CD14-positive monocyte (primary cell): ENCODE results near the gene VAT1. TPM values are rescaled to one million over a fixed set of nuclear protein-coding genes. Genes with fewer than 3 reads are reported as not detected.

Source experiments
- DNase-seq, 3 donors: peaks; one replicate each; pipeline ENCODE4 v3.0.0-alpha.2; 2011 to 2022
- H2AFZ ChIP-seq: 2 replicates; pipeline ENCODE4 v1.6.0; 2012; ENCODE audit warnings: mild to moderate bottlenecking, low read depth, low read length, inconsistent platforms; ENCODE audit not compliant: insufficient read depth, poor library complexity, severe bottlenecking
- H3K27ac ChIP-seq, 2 donors: 1 replicate in 1 of 2; 2 replicates in 1 of 2; pipeline ENCODE4 v1.5.1; 2012 to 2013; ENCODE audit warnings: low read length in 2 of 2, control low read depth in 1 of 2, inconsistent platforms in 1 of 2, low read depth in 1 of 2, mild to moderate bottlenecking in 1 of 2
- H3K27me3 ChIP-seq, 2 donors: one replicate each; pipeline versions ENCODE4 v1.6.0 to v1.6.1; 2011 to 2013; ENCODE audit warnings: low read length in 2 of 2; ENCODE audit not compliant: control insufficient read depth in 2 of 2, insufficient read depth in 2 of 2
- H3K36me3 ChIP-seq, 2 donors: replicated peaks in 1 of 2; 1 replicate in 1 of 2; 2 replicates in 1 of 2; pipeline versions ENCODE4 v1.5.1 to v1.6.1; 2012 to 2013; ENCODE audit warnings: low read length in 2 of 2, control low read depth in 1 of 2, inconsistent platforms in 1 of 2, mild to moderate bottlenecking in 1 of 2; ENCODE audit not compliant: insufficient read depth in 2 of 2, control insufficient read depth in 1 of 2
- H3K4me1 ChIP-seq, 2 donors: 1 replicate in 1 of 2; 2 replicates in 1 of 2; pipeline versions ENCODE4 v1.5.1 to v1.6.1; 2012 to 2013; ENCODE audit warnings: low read length in 2 of 2, control low read depth in 1 of 2, inconsistent platforms in 1 of 2, mild to moderate bottlenecking in 1 of 2, moderate library complexity in 1 of 2; ENCODE audit not compliant: insufficient read depth in 2 of 2, control insufficient read depth in 1 of 2
- H3K4me2 ChIP-seq: replicated peaks from 2 replicates; pipeline ENCODE3; 2012; ENCODE audit warnings: low read length, moderate library complexity, mild to moderate bottlenecking; ENCODE audit not compliant: poor library complexity, severe bottlenecking; ENCODE audit errors: extremely low read depth
- H3K4me3 ChIP-seq, 3 experiments: fragments of 200-600 bp in 1 of 3; sonication (generic) in 1 of 3; replicated peaks in 1 of 3; 1 replicate in 2 of 3; 2 replicates in 1 of 3; pipeline ENCODE4 v1.5.1; 2011 to 2013; ENCODE audit warnings: low read length in 3 of 3, mild to moderate bottlenecking in 3 of 3, control low read depth in 2 of 3, low read depth in 2 of 3, inconsistent platforms in 1 of 3, moderate library complexity in 1 of 3
- H3K79me2 ChIP-seq: 2 replicates; pipeline ENCODE4 v1.6.0; 2012; ENCODE audit warnings: mild to moderate bottlenecking, control low read depth, inconsistent platforms, low read length, moderate library complexity; ENCODE audit not compliant: insufficient read depth
- H3K9ac ChIP-seq: 2 replicates; pipeline ENCODE4 v1.6.0; 2017; ENCODE audit warnings: low read length, mild to moderate bottlenecking; ENCODE audit not compliant: insufficient read depth, poor library complexity, severe bottlenecking
- H3K9me3 ChIP-seq, 2 donors: replicated peaks in 1 of 2; 1 replicate in 1 of 2; 2 replicates in 1 of 2; pipeline versions ENCODE4 v1.5.1 to v1.6.1; 2012 to 2013; ENCODE audit warnings: low read length in 2 of 2, control low read depth in 1 of 2; ENCODE audit not compliant: control insufficient read depth in 1 of 2, insufficient read depth in 1 of 2
- H4K20me1 ChIP-seq: 2 replicates; pipeline ENCODE4 v1.6.0; 2012; ENCODE audit warnings: mild to moderate bottlenecking, low read length, control low read depth, moderate library complexity; ENCODE audit not compliant: insufficient read depth
- H3K27ac Mint-ChIP-seq, 7 donors: one replicate each; pipeline ENCODE4 v1.8.0; 2020; ENCODE audit warnings: mild to moderate bottlenecking in 7 of 7, mixed read lengths in 7 of 7, moderate library complexity in 6 of 7, inconsistent platforms in 2 of 7
- H3K27me3 Mint-ChIP-seq, 3 donors: one replicate each; pipeline ENCODE4 v1.8.0; 2021 to 2022; ENCODE audit warnings: low read depth in 3 of 3, mild to moderate bottlenecking in 3 of 3, mixed read lengths in 3 of 3, moderate library complexity in 3 of 3, inconsistent platforms in 1 of 3
- H3K36me3 Mint-ChIP-seq, 2 donors: one replicate each; pipeline ENCODE4 v1.8.0; 2020; ENCODE audit warnings: mixed read lengths in 2 of 2, inconsistent platforms in 1 of 2, mild to moderate bottlenecking in 1 of 2
- H3K4me1 Mint-ChIP-seq: one replicate; pipeline ENCODE4 v1.8.0; 2020; ENCODE audit warnings: mild to moderate bottlenecking, mixed read lengths
- H3K4me3 Mint-ChIP-seq, 2 donors: one replicate each; pipeline ENCODE4 v1.8.0; 2020; ENCODE audit warnings: mild to moderate bottlenecking in 2 of 2, mixed read lengths in 2 of 2, moderate library complexity in 1 of 2
- H3K9me3 Mint-ChIP-seq, 7 donors: one replicate each; pipeline ENCODE4 v1.8.0; 2020 to 2022; ENCODE audit warnings: mixed read lengths in 7 of 7, mild to moderate bottlenecking in 6 of 7, moderate library complexity in 6 of 7, inconsistent platforms in 2 of 7
- WGBS: methylation state at CpG from one replicate; pipeline ENCODE4 v1.1.5; 2013; ENCODE audit warnings: missing lambda C conversion rate; ENCODE audit not compliant: insufficient coverage; 5-methylcytosine and 5-hydroxymethylcytosine counted together
- intact Hi-C, 2 donors: fragments of 100-400 bp; cut with micrococcal nuclease; formaldehyde crosslinking; loops; one replicate each; pipeline versions ENCODE4 v1.15.0 to v1.15.1; 2023
- polyA plus RNA-seq, 3 donors: library from polyadenylated mRNA; depleted of rRNA in 1 of 3; unstranded in 2 of 3; stranded (reverse) in 1 of 3; fragments of 300-500 nt in 2 of 3; fragments of >200 nt in 1 of 3; fragmentation: Illumina TruSeq in 2 of 3; gene quantifications; 1 replicate in 2 of 3; 2 replicates in 1 of 3; pipeline ENCODE4 v1.2.3, GENCODE V29; 2012 to 2021
- TF ChIP-seq, protein P1 (sequence below): fragments of 200-600 bp; IDR thresholded peaks from one replicate; pipeline ENCODE4 v1.8.0; 2022; ENCODE audit warnings: antibody characterized with exemption, mild to moderate bottlenecking

Gene VAT1
- polyA plus RNA-seq, 3 donors, result 12.7 to 39.5 (median 38.0) TPM

DNA sequence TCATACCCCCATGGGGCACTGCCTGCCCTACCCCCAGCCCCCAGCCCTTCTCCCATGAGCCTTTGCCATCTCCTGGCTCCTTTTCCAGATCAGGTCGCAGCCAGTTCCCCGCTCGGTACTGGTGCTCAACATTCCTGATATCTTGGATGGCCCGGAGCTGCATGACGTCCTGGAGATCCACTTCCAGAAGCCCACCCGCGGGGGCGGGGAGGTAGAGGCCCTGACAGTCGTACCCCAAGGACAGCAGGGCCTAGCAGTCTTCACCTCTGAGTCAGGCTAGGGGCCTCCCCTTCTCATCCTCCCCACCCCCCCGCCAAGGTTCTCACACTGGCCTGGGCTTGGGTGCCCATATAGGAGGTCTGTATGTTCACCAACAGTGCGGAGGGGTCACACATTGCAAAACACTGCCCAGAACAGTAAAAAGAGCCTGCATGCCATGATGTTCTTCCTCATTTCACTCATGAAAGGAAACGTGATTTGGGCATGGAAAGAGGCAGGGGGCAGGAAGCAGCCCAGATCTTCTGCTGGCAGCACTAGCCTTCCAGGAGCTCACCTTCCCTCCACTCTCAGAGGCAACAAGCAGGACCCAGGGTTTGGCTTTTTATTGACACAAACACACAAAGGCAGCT is 8.1 kb downstream of the VAT1 start:
- no peak overlapping the region for H2AFZ ChIP-seq
- Mint-ChIP-seq H3K4me3 (no peak overlapping the region), H3K27me3 (no peaks in the 10 kb centered on the region), H3K9me3 (no peaks in the 10 kb centered on the region), H3K4me1 (peaks cover 47% of the 10 kb centered on the region), H3K27ac (peak overlapping the region; percentile 33 to 82 (median 72)), H3K36me3 (peaks cover 55 to 60% of the 10 kb centered on the region in 2 donors)
- H3K79me2 ChIP-seq, result peaks cover 10% of the 10 kb centered on the region
- no peaks in the 10 kb centered on the region for H3K9me3 ChIP-seq
- intact Hi-C loops, result loop anchor here in 1 of 2 donors (10.0 kb wide), 1 partner anchor 111 kb away; the partner anchor contains the start of gene BRCA1
- H3K4me1 ChIP-seq, result peaks cover 32% of the 10 kb centered on the region in 2 donors
- H3K4me2 ChIP-seq, result no peak overlapping the region
- peak in 2 of 3 donors; percentile 22 to 40 for DNase-seq
- H4K20me1 ChIP-seq, result peaks cover 31% of the 10 kb centered on the region
- H3K27me3 ChIP-seq, result no peaks in the 10 kb centered on the region
- 73% methylated on average over 4 of the region's 12 CpGs for WGBS
- peaks cover 39 to 55% of the 10 kb centered on the region in 2 donors for H3K36me3 ChIP-seq
- H3K4me3 ChIP-seq, result no peak overlapping the region
- peak overlapping the region; percentile 42 to 55 for H3K27ac ChIP-seq
- TF ChIP-seq, protein P1, sequence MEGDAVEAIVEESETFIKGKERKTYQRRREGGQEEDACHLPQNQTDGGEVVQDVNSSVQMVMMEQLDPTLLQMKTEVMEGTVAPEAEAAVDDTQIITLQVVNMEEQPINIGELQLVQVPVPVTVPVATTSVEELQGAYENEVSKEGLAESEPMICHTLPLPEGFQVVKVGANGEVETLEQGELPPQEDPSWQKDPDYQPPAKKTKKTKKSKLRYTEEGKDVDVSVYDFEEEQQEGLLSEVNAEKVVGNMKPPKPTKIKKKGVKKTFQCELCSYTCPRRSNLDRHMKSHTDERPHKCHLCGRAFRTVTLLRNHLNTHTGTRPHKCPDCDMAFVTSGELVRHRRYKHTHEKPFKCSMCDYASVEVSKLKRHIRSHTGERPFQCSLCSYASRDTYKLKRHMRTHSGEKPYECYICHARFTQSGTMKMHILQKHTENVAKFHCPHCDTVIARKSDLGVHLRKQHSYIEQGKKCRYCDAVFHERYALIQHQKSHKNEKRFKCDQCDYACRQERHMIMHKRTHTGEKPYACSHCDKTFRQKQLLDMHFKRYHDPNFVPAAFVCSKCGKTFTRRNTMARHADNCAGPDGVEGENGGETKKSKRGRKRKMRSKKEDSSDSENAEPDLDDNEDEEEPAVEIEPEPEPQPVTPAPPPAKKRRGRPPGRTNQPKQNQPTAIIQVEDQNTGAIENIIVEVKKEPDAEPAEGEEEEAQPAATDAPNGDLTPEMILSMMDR, result no peak
- H3K9ac ChIP-seq, result peak overlapping the region; percentile 29

DNA sequence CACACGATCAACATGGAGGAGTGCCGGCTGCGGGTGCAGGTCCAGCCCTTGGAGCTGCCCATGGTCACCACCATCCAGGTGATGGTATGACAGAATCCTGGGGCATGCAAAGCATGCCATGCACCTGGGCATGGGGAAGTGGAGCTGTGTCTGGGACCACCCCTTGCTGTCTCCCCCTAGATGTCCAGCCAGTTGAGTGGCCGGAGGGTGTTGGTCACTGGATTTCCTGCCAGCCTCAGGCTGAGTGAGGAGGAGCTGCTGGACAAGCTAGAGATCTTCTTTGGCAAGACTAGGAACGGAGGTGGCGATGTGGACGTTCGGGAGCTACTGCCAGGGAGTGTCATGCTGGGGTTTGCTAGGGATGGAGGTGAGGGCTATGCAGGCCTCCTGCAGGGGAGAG is 8.9 kb downstream of the VAT1 start:
- H3K9me3 ChIP-seq, result no peaks in the 10 kb centered on the region
- H2AFZ ChIP-seq, result no peak overlapping the region
- peaks cover 44% of the 10 kb centered on the region for H3K4me1 Mint-ChIP-seq
- TF ChIP-seq, protein P1, result no peak
- peaks cover 39 to 55% of the 10 kb centered on the region in 2 donors for H3K36me3 ChIP-seq
- H3K36me3 Mint-ChIP-seq, result peaks cover 58 to 60% of the 10 kb centered on the region in 2 donors
- H4K20me1 ChIP-seq, result peaks cover 24% of the 10 kb centered on the region
- no peaks in the 10 kb centered on the region for H3K9me3 Mint-ChIP-seq
- peak overlapping the region in 1 of 7 donors; percentile 29 for H3K27ac Mint-ChIP-seq
- intact Hi-C loops, result loop anchor here in 1 of 2 donors (10.0 kb wide), 1 partner anchor 112 kb away; the partner anchor contains the start of gene BRCA1
- WGBS, result 93% methylated on average over 8 of the region's 8 CpGs
- peak overlapping the region in 1 of 2 donors; percentile 55 for H3K27ac ChIP-seq
- no peak overlapping the region for H3K4me3 Mint-ChIP-seq
- H3K9ac ChIP-seq, result no peak overlapping the region
- no peaks in the 10 kb centered on the region for H3K27me3 ChIP-seq
- peaks cover 18% of the 10 kb centered on the region for H3K79me2 ChIP-seq
- H3K27me3 Mint-ChIP-seq, result no peaks in the 10 kb centered on the region
- H3K4me1 ChIP-seq, result peaks cover 23 to 24% of the 10 kb centered on the region in 2 donors
- DNase-seq, result no peak
- no peak overlapping the region for H3K4me3 ChIP-seq
- no peak overlapping the region for H3K4me2 ChIP-seq
